Neural progenitor cell (in vitro differentiated cells): ENCODE results near the gene RINT1.

Experiments
- EZH2 ChIP-seq: fragments of 200-600 bp; sonication (generic); IDR thresholded peaks from 2 replicates; pipeline ENCODE4 v1.6.1; 2017; ENCODE audit warnings: antibody characterized with exemption, mild to moderate bottlenecking, moderate library complexity
- TF ChIP-seq, protein P1 (sequence below): fragments of 200-600 bp; sonication (generic); IDR thresholded peaks from 2 replicates; pipeline ENCODE4 v1.5.1; 2017; ENCODE audit warnings: antibody characterized with exemption, mild to moderate bottlenecking

DNA sequence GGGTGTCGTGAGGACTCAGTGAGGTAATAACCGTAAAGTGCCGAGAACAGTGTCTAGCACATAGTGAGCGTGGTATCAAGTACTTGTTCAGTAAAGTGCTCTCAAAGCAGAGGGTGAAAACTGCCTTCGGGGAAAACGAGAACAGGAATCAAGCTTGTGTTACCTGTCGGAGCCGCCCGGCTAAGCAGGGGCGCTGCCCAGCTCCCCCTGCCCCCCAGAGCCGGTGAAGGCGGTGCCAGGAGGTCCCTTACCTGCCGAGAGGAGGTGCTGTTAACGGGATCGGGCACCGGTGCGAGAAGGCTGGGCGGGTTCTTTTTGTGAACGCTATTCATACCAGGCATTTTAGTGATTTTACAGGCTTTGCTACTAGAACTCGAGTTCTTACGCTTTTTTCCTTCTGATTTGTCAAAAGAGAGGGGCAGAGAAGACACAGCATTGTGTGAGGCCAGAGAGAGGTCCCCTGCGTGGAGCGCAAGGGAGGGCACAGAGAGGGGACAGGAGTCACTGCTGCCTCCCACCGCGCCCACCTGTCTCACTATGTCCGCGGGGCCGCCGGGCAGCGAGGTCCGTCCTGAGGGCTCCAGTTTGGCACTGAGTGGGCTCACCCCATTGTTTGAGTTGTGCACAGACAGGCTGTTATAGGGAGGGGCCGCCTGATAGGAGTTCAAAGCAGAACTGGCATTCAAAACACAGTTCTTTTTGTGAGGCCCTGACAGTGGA is 81.8 kb downstream of the RINT1 start:
- TF ChIP-seq, protein P1, sequence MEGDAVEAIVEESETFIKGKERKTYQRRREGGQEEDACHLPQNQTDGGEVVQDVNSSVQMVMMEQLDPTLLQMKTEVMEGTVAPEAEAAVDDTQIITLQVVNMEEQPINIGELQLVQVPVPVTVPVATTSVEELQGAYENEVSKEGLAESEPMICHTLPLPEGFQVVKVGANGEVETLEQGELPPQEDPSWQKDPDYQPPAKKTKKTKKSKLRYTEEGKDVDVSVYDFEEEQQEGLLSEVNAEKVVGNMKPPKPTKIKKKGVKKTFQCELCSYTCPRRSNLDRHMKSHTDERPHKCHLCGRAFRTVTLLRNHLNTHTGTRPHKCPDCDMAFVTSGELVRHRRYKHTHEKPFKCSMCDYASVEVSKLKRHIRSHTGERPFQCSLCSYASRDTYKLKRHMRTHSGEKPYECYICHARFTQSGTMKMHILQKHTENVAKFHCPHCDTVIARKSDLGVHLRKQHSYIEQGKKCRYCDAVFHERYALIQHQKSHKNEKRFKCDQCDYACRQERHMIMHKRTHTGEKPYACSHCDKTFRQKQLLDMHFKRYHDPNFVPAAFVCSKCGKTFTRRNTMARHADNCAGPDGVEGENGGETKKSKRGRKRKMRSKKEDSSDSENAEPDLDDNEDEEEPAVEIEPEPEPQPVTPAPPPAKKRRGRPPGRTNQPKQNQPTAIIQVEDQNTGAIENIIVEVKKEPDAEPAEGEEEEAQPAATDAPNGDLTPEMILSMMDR: no peak
- TF ChIP-seq EZH2: no peak
